Measurements from ENCODE around the gene AXIN2.

The AXIN2 gene

GRCh38 chr17:65561452-65562205, at the start of gene AXIN2:
Gene AXIN2 (minus strand): TSS chr17:65561648. CDS start chr17:65558620, 3,028 bp downstream.
- no peak for FAIRE-seq

GRCh38 chr17:65609749-65610148, 48.3 kb upstream of the AXIN2 start:
- no peak for FAIRE-seq

GRCh38 chr17:65609286-65609685, 47.8 kb upstream of the AXIN2 start:
- no peak for FAIRE-seq

GRCh38 chr17:65604070-65604469, 42.6 kb upstream of the AXIN2 start:
- no peak for FAIRE-seq

GRCh38 chr17:65601881-65602280, 40.4 kb upstream of the AXIN2 start:
- FAIRE-seq: no peak

GRCh38 chr17:65601145-65601544, 39.7 kb upstream of the AXIN2 start:
- no peak for FAIRE-seq

- no peak for FAIRE-seq
These were observed 39.1 kb upstream of the AXIN2 start for GRCh38 chr17:65600518-65600917.

- FAIRE-seq: no peak
These were observed 38.2 kb upstream of the AXIN2 start for GRCh38 chr17:65599650-65600049.

- FAIRE-seq: no peak
These were observed 37.3 kb upstream of the AXIN2 start for GRCh38 chr17:65598746-65599145.

- FAIRE-seq: no peak
These were observed 33.7 kb upstream of the AXIN2 start for GRCh38 chr17:65595071-65595656.

GRCh38 chr17:65593855-65594845, 32.7 kb upstream of the AXIN2 start:
- no peak for FAIRE-seq

GRCh38 chr17:65593092-65593854, 31.8 kb upstream of the AXIN2 start:
- no peak for FAIRE-seq

GRCh38 chr17:65592125-65592965, 30.9 kb upstream of the AXIN2 start:
- FAIRE-seq: no peak

- FAIRE-seq: no peak
These were observed 27.9 kb upstream of the AXIN2 start for GRCh38 chr17:65589321-65589720.

GRCh38 chr17:65588181-65588808, 26.8 kb upstream of the AXIN2 start:
- FAIRE-seq: no peak

- no peak for FAIRE-seq
These were observed 26.2 kb upstream of the AXIN2 start for GRCh38 chr17:65587534-65588180.

- no peak for FAIRE-seq
These were observed 25.5 kb upstream of the AXIN2 start for GRCh38 chr17:65586899-65587298.

GRCh38 chr17:65584604-65585521, 23.4 kb upstream of the AXIN2 start:
- no peak for FAIRE-seq

- no peak for FAIRE-seq
These were observed 22.6 kb upstream of the AXIN2 start for GRCh38 chr17:65583921-65584603.
